GM21515 (cell line): ENCODE results near the gene TTC16.
A peak's percentile ranks its signal among the peaks of the same experiment; 100 is the strongest.

Experiments used
- ATAC-seq: cut with Tn5 transposase; IDR thresholded peaks from one replicate; pipeline ENCODE4 v1.9.1; 2021; ENCODE audit not compliant: unreplicated experiment

The TTC16 gene

DNA sequence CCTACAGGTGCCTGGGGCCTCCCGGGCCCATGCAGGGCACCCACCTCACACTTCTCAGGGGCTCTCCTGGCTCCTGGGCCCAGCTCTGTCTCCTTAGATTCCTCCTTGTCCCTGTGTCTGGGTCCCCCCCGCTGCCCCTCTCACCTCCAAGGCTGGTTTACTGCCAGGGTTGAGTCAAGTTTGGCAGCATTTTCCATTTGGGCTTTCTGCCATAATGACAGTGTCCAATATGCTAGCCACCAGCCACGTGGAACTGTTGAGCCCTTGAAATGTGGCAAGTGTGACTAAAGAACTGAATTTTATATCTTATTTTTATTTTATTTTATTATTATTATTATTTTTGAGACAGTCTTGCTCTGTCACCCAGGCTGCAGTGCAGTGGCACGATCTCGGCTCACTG is 1.9 kb downstream of the TTC16 start:
- ATAC-seq, result no peak

DNA sequence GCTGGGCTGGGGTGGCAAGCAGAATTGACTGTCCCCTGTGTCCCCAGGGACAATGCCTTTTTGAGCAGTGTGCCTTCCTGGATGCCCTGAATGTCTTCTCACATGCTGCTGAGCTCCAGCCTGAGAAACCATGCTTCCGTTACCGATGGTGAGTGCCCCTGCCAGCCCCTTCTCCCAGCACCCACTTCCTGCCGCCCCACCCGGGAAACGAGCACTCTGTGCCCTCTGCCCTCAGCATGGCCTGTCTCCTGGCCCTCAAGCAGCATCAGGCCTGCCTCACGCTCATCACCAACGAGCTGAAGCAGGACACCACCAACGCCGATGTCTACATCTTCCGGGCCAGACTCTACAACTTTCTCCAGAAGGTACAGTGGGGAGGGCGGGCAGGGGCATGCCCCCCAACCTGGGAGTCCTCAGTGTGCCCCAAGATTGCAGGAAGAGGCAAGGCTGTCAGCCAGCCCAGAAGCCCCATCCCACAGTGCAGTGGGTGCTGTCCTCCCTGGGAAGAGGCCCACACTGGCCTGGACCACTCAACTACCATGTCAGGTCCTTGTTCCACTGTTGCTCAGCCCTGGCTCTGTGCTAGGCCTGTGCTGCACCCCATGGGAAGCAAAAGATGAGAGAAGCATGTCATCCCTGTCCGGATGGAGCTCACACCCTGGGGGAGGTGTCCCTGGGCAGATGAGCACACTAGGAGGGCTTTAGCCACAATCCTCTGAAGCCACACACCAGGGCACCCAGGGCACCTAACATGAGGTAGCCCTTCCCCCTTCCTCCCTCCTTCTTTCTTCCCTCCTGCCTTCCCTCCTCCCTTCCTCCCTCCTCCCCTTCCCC is 4.4 kb downstream of the TTC16 start:
- no peak for ATAC-seq

DNA sequence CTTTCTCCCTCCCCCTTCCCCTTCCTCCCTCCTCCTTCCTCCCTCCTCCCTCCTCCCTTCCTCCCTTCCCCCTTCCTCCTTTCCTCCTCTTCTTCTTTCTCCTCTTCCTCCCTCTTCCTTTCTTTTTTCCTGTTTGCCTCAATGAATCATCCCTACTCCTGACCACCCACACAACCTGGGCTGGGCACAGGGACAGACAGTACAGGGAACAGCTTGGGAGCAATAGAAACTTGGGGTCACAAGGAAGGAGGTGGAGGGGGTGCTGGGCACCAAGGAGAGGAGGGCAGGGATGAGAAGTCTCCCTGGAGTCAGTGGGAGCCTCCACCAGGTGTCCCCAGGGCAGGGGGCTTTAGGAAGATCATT is 5.0 kb downstream of the TTC16 start:
- no peak for ATAC-seq

DNA sequence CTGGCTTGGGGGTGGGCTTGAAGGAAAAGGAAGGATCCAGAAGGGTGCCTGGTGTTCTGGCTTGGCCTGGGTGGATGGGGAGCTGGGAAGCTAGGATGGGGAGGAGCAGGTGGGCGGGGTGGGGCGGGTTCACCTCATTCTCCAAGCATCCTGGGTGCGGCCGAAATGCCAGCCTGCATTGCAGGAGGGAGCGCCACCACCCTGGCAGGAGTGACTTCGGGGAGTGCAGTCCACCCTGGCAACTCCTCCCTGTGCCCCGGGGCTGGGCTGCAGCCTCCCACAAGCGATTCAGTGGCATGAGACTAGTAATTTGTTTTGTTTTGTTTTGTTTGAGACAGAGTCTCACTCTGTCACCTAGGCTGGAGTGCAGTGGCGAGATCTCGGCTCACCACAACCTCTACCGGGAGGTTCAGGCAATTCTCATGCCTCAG is 5.5 kb downstream of the TTC16 start:
- no peak for ATAC-seq

DNA sequence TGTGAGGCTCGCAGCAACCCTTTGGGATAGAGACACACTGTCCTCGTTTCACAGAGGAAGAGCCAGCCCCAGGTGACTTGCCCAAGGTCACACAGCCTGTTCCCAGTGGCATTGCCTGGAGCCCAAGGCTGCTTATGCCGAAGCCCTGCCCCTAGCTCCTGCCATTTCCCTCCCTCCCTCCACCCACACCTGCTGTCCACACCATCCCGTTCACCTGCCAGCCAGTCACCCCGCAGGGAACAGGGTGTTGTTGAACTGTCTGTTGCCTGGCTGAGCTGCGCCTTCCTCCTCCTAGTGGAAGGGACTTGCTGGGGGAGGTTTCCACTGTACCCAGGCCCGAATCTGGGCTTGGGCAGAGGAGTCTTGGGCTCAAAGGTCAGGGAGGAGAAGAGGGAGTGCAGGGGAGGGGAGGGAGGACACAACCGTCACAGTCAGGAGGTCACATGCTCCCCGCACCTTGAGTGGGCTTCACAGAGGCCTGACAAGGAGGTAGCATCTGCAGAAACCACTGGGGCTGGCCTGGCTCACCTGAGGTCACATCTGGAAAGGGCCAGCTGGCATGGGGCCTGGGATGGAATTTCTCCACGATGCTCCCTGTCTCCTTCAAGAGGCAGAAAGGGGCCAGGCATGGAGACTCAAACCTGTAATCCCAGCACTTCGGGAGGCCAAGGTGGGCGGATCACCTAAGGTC is 6.3 kb downstream of the TTC16 start:
- ATAC-seq, result no peak

DNA sequence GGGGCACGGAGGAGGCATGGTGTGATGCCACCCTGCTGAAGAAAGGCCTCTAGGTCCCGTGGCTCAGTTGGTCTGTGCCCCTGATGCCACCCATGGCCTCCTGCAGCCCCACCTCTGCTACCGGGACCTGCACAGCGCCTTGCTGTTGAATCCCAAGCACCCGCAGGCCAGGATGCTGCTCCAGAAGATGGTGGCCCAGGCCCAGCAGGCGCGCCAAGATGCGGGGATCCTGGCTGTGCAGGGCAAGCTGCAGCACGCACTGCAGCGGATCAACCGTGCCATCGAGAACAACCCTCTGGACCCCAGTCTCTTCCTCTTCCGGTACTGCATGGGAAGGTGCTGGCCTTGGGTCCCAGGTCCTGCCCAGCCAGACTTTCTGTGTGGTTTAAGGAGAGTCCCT is 7.1 kb downstream of the TTC16 start:
- ATAC-seq, result no peak

DNA sequence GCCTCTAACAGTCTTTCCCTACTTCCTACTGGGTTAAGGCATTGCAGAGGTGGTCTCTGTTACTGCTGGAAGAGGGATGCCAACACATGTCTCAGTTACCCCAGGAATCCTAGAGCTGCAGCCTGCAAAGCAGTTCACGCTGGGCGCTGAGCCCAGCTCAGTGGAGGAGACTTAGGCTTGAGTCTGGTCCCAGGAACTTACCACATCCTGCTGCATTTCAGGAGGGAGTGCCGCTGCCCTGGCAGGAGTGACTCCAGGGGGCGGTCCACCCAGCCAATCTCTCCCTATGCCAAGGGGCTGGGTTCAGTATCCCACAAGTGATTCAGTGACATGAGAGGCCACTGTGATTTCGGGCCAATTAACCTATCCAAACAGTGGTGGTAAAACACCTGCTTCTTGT is 7.6 kb downstream of the TTC16 start:
- ATAC-seq, result no peak

DNA sequence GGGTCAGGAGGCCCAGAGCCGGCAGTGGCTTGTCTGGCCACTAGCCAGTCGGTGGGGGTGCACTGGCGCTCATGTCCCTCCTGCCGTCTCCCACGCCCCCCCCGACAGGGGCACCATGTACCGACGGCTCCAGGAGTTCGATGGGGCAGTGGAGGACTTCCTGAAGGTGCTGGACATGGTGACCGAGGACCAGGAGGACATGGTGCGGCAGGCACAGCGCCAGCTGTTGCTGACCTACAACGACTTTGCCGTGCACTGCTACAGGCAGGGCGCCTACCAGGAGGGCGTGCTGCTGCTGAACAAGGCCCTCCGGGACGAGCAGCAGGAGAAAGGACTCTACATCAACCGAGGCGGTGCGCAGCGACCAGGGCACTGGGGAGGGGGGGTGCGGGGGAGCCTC is 8.1 kb downstream of the TTC16 start:
- no peak for ATAC-seq

DNA sequence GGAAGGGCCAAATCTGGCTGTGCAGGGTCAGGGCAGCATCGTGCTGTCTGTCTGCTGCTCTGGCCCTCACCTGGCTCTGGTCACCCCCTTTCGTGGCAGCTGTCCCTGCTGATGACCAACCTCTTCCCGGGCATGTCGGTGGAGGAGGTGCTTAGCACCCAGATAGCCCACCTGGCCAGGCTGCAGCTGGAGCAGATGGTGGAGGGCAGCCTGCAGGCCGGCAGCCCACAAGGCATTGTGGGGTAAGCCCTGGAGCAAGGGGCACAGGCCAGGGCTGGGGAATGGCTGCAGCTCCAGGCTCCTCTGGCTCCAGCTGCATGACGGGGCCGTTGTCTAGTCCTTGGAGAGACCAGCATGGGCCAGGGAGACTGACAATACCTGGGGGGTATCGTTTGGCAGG is 11.0 kb downstream of the TTC16 start:
- ATAC-seq, result no peak

DNA sequence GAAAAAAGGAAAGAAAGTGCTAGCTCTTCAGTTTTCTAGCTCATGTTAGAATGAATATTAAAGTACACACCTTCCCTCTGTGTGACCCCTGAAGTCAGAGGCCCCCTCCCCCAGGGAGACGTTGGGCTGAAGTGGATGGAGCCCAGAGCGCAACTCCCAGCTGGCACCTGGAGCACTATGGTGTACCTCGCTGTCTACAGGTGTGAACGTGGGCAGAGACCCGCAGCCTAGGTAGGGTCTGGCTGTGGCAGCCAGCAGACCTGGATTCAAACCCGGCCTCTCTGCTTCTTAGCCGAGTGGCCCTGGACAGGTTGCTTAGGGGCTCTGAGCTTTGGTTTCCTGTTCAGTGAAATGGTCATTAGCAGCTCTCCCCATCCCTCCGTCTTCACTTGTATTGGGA is 12.9 kb downstream of the TTC16 start:
- ATAC-seq, result no peak

DNA sequence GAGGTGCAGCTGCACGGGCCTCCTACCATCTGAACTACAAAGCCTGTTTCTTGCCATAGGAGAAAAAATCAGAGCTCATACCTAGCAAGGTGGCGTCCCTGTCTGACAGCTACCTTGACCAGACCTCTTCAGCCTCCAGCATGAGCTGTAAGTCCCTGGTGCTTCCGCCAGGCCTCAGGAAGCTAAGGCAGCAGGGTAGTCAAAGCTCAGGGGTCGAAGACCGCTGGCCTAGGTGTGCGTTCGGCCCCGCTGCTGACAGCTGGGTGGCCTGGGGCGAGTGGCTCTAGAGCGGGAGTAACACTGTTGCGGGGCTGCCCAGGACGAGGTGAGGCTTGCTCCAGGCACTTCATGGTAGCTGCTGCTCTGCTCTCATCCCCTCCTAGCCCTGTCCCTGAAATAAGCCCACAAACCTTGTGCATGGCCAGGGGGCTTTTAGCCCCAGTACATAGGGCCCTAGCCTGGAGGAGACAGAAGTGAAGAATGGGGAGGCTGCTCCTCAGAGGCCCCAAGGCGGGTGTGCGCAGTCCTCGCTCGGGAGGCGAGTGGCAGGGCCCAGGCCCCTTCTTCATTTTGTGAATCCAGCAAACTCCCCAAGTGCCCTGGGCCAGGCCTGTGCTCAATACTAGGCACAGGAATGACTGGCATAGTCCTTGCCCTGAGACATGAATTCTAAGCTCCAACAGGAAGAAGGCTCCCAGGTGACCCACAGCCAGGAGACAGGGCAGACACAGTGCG is 13.8 kb downstream of the TTC16 start:
- ATAC-seq, result no peak

DNA sequence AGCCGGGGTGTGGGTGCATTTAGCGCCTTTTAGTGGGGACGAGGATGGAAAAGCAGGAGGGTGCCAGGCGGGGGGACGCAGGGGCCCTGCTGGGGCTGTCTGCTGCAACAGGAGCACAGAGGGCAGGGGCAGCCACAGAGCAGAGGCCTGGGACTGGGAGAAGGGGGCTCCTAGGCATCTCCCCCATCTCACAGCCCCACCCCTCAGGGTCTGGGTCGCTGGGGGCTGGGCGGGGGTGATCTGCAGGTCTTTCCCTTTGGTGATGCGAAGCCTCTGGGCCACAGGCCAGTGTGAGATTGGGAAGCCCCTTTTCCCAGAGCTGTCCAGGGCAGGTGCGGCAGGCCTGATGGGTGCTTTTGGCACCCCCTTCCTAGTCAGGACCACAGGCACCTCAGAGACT is 14.4 kb downstream of the TTC16 start:
- ATAC-seq, result no peak

DNA sequence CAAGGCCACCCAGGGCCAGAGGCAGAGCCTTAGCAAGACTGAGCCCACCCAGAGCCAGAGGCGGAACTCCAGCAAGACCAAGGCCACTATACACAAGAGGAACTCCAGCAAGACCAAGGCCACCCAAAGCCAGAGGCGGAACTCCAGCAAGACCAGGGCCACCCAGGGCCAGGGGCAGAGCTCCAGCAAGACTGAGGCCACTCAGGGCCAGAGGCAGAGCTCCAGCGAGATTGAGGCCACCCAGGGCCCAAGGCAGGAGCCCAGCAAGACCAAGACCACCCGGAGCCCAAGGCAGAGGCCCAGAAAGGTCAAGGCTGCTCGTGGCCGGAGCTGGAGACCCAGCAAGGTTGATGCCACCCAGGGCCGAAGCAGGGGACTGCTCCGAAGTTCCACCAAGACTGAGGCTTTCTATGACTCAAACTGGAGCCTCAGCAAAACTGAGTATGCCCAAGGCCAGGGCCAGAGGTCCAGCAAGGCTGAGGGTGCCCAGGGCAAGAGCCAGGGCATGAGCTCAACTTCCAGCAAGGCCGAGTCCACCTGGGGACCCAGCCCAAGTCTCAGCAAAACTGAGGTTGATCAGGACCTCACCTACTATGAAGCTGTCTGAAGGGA is 15.0 kb downstream of the TTC16 start:
- no peak for ATAC-seq

DNA sequence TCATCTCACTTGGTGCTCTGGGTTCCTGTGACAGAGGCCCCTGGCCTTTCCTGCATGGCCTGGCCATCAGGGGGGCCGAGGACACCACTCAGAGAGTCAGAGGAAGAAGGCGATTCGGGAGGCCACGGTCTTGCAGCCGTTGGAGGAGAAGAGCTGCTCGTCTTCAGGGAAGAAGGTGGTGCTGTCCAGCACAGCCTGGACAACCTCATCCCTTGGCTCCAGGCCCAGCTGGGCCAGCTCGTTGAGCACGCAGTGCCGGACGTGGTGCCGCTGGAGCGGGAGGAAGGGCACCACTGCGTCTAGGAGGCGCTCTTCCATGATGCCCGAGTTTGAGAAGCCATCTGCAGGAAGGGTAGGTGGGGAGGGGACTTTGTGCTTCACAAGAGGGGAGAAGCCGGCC is 16.1 kb downstream of the TTC16 start:
- ATAC-seq, result no peak

DNA sequence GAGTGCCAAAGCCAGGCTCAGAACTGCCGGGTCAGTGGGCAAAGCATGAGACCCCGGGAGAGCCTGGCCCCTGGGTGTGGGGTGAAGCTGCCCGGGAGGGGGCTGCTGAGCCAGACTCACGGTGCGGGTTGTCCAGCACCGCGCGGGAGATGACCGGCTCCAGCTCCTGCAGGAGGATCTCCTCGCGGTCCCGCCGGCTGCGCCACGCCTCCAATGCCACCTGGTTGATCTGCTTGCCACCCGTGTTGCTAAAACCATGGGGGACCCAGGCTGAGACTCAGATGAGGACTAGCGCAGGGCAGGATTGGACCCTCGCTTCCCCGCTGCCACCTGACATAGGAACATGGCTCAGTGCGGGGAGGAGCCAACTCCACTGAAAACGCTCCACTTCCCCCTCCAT is 16.6 kb downstream of the TTC16 start:
- ATAC-seq, result no peak

DNA sequence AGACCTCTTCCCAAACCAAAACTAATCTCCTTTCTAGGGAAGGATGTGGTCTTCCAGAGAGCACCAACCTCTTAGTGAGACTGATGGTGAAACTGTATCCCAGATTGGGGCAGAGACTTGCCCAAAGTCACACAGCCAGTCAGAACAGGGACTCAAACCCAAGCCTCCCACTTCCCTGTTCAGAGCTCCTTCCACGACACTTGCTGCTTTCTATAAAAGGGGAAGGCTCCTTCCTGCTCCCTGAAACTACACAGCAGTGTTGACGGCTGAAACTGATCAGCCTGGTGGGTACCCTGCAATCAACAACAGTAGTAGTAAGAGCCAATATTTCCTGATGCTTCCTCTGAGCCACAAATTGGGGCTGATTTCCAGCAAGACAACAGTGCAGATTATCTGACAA is 17.7 kb downstream of the TTC16 start:
- no peak for ATAC-seq

DNA sequence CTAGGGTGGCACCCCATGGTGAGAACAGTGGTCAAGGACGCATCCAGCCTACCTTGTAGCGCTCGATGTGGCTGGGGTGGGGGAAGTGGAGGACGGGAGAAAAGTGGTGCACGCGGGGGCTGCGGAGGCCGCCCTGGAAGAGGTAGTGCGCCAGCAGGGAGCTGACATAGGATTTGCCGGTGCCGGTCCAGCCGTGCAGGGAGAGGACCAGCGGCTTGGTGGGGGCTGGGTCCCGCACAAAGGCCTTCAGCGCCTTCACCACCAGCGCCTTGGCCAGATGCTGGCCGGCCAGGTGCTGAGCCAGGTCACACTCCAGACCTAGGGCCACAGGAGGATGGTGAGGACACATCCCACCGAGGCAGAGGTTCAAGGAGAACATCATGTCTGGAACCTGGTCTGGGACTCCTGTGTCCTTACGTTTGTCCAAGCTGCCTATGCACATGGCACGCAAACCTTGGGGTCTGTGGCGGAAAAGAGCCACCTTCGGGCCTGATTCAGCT is 18.4 kb downstream of the TTC16 start:
- ATAC-seq, result no peak

DNA sequence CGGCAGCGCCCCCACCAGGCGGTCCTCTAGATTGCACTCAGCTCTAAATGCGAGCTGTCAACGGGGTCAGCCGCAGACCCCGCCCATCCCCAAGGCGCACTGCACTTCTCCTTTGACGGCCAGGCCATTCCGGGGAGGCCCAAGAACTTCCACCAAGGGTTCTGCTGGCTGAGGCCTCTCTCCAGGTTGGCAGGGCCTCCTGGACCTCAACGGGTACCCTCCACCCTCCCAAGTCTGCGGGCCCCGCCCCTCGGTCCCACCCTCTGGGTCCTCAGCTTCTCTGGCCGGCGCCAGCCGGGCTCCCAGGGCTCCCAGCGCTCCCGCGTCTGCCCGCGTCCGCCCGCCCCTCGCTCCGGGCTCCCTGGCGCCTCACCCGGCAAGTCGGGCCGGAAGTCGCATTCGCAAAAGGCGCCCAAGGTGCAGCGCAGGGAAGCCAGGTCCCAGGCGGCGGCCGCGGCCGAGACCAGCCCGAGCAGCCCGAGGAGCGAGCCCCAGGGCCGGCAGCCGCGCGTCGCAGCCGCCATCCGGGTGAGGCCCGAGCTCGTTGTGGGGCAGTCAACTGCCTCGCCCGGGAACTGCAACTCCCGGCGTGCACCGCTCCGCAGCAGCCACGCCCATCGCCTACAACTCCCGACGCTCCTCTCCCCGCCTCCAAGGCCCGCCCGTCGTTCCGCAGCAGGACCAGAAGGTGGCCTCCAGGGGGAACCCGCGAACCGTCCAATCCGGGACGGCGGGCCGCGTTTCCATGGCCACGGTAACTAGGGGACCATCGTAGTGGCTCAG is 19.1 kb downstream of the TTC16 start, which contains the start of gene TOR2A:
Gene TOR2A, minus strand, starts transcription at position 548 of the 783 bp plus-strand sequence. Its CDS starts 24 bp downstream, at position 524.
- ATAC-seq, result peak; percentile 80

DNA sequence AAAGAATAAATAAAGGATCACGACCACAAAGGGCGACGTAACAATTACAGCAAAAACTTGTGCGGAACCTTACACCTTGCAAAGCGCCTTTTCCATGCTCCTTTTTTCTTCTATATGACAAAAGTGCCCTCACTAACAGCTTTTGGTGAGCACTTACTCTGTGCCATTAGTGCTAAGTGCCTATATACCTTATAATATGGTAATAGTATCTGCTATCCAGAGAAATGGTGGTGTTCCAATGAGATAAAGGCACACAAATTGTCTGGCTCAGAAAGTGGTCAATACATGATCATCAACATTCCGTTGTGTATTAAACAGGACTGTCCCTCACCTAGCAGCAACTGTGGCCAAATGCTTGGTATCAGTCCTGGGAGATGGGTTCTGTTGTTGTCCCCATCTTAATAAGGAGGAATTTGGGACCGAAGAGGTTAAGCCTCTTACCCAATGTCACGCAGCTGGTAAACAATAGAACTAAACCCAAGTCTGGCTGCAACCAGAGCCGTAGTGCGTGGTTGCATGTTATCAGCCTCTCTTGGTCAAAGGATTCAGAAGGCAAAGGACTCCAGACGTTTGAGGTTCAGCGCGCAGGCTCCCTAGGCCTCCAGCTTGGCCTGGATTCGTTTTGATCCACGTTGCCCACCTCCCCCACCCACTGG is 19.8 kb downstream of the TTC16 start:
- ATAC-seq, result peak; percentile 9

DNA sequence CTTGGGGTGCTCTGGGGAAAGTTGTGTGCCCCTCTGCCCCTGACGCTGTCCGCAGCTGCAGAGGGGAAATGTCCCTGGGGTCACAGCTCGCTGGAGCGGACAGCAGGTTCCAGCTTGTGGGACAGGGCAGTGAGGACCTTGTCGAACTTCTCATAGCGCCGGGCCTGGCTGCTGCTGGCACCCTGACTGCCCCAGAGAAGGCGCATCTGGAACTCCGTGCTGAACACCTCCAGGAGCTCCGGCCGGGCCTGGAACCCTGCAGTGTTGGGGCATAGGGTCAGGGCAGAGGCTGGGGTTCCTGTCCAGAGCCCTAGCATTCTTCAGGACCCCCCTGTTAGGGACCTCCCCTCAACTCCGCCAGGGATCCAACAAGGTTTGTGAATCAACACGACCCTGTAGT is 22.8 kb downstream of the TTC16 start:
- ATAC-seq, result no peak
